HEK293T (cell line): ENCODE results near the gene APBA3.

Experiments
- ARNT ChIP-seq: fragments of 450-650 bp; IDR thresholded peaks from 2 replicates; pipeline ENCODE4 v1.6.1; 2017; ENCODE audit warnings: mild to moderate bottlenecking
- BHLHE40 ChIP-seq: fragments of 450-650 bp; IDR thresholded peaks from 2 replicates; pipeline ENCODE4 v1.6.1; 2016; ENCODE audit warnings: mild to moderate bottlenecking, moderate library complexity, borderline replicate concordance
- ELF4 ChIP-seq: fragments of 450-650 bp; IDR thresholded peaks from 2 replicates; pipeline ENCODE4 v1.6.1; 2017; ENCODE audit warnings: antibody characterized with exemption
- FOXA1 ChIP-seq: fragments of 450-650 bp; IDR thresholded peaks from 2 replicates; pipeline ENCODE4 v1.6.1; 2016; ENCODE audit warnings: mild to moderate bottlenecking
- FOXK2 ChIP-seq: fragments of 450-650 bp; IDR thresholded peaks from 2 replicates; pipeline ENCODE4 v1.6.1; 2016; ENCODE audit warnings: mild to moderate bottlenecking
- FOXM1 ChIP-seq: fragments of 450-650 bp; IDR thresholded peaks from 2 replicates; pipeline ENCODE4 v1.6.1; 2017; ENCODE audit warnings: mild to moderate bottlenecking, borderline replicate concordance
- L3MBTL2 ChIP-seq: fragments of 450-650 bp; conservative IDR thresholded peaks from 2 replicates; pipeline ENCODE4 v1.6.1; 2016; ENCODE audit warnings: mild to moderate bottlenecking
- ZNF384 ChIP-seq: fragments of 450-650 bp; IDR thresholded peaks from 2 replicates; pipeline ENCODE4 v1.6.1; 2016

- TF ChIP-seq ARNT = no peak
- TF ChIP-seq BHLHE40 = no peak
- no peak for TF ChIP-seq FOXM1
- no peak for TF ChIP-seq FOXA1
- TF ChIP-seq FOXK2 = no peak
- no peak for TF ChIP-seq ZNF384
- no peak for TF ChIP-seq L3MBTL2
- TF ChIP-seq ELF4 = no peak
Measured at GRCh38 chr19:3784607-3785450, 23.3 kb upstream of the APBA3 start.
